B cell (primary cell): ENCODE measurements around the gene GTF3C4. TPM values are rescaled to one million over a fixed set of nuclear protein-coding genes. Genes with fewer than 3 reads are reported as not detected.

Experiments
- ATAC-seq: fragments of 200-7000 bp; cut with Tn5 transposase; one replicate; pipeline ENCODE4 v1.10.0; 2021; ENCODE audit warnings: low read depth, mild to moderate bottlenecking, moderate number of reproducible peaks, moderate library complexity
- CTCF ChIA-PET: fragments of 350-600 bp; sonication (Branson Sonifier 250); formaldehyde crosslinking; loops from one replicate; lab custom pipeline; 2021; ENCODE audit warnings: antibody characterized with exemption, inconsistent platforms; lab: Charles Lee
- POLR2A ChIA-PET: fragments of 350-600 bp; sonication (Branson Sonifier 250); formaldehyde crosslinking; loops from one replicate; lab custom pipeline; 2021; ENCODE audit warnings: antibody characterized with exemption; lab: Charles Lee
- DNase-seq: peaks from one replicate; pipeline ENCODE4 v3.0.0; 2013
- H2AFZ ChIP-seq: 2 replicates; pipeline ENCODE4 v1.6.1; 2012; ENCODE audit warnings: mild to moderate bottlenecking, low read depth, low read length; ENCODE audit not compliant: insufficient read depth, poor library complexity, severe bottlenecking
- H3K27ac ChIP-seq, 2 donors: 1 replicate in 1 of 2; 2 replicates in 1 of 2; pipeline ENCODE4 v1.5.1; 2012 to 2013; ENCODE audit warnings: low read length in 2 of 2, mild to moderate bottlenecking in 2 of 2, moderate library complexity in 1 of 2
- H3K27me3 ChIP-seq, 4 experiments: fragments of 200-600 bp in 1 of 4; sonication (generic) in 1 of 4; replicated peaks in 1 of 4; 1 replicate in 2 of 4; 2 replicates in 2 of 4; pipeline versions ENCODE4 v1.6.1 to v1.7.0; 2013 to 2016; ENCODE audit warnings: low read length in 3 of 4, mild to moderate bottlenecking in 2 of 4, mixed read lengths in 1 of 4, moderate library complexity in 1 of 4; ENCODE audit not compliant: insufficient read depth in 4 of 4, control insufficient read depth in 3 of 4; ENCODE audit errors: control extremely low read depth in 1 of 4
- H3K36me3 ChIP-seq, 2 experiments: replicated peaks in 1 of 2; 1 replicate in 1 of 2; 2 replicates in 1 of 2; pipeline versions ENCODE4 v1.6.1 to v1.7.1; 2013; ENCODE audit warnings: low read length in 1 of 2; ENCODE audit not compliant: insufficient read depth in 2 of 2, control insufficient read depth in 1 of 2; ENCODE audit errors: control extremely low read depth in 1 of 2, extremely low read depth in 1 of 2
- H3K4me1 ChIP-seq, 2 donors: fragments of 200-600 bp in 1 of 2; sonication (generic) in 1 of 2; 1 replicate in 1 of 2; 2 replicates in 1 of 2; pipeline versions ENCODE4 v1.5.1 to v1.6.1; 2013 to 2017; ENCODE audit warnings: low read length in 2 of 2; ENCODE audit not compliant: control insufficient read depth in 2 of 2, insufficient read depth in 2 of 2
- H3K4me2 ChIP-seq: replicated peaks from 2 replicates; pipeline ENCODE3; 2012; ENCODE audit warnings: mild to moderate bottlenecking, low read depth, low read length; ENCODE audit not compliant: poor library complexity, severe bottlenecking
- H3K4me3 ChIP-seq, 5 experiments: fragments of 200-600 bp in 1 of 5; sonication (generic) in 1 of 5; 1 replicate in 3 of 5; 2 replicates in 2 of 5; pipeline versions ENCODE4 v1.5.1 to v1.7.0; 2011 to 2016; ENCODE audit warnings: low read length in 4 of 5, mild to moderate bottlenecking in 4 of 5, low read depth in 2 of 5, control low read depth in 1 of 5, moderate library complexity in 1 of 5; ENCODE audit not compliant: insufficient read depth in 1 of 5; ENCODE audit errors: control extremely low read depth in 1 of 5, extremely low read depth in 1 of 5
- H3K79me2 ChIP-seq: fragments of 200-600 bp; sonication (generic); one replicate; pipeline ENCODE4 v1.6.0; 2016; ENCODE audit warnings: low read length; ENCODE audit not compliant: control insufficient read depth, insufficient read depth
- H3K9ac ChIP-seq: fragments of 200-600 bp; sonication (generic); 2 replicates; pipeline ENCODE4 v1.6.1; 2017; ENCODE audit warnings: mild to moderate bottlenecking, low read length, moderate library complexity
- H3K9me3 ChIP-seq, 3 donors: one replicate each; pipeline versions ENCODE4 v1.6.1 to v1.7.1; 2013; ENCODE audit warnings: low read length in 2 of 3; ENCODE audit not compliant: control insufficient read depth in 2 of 3, insufficient read depth in 1 of 3; ENCODE audit errors: control extremely low read depth in 1 of 3
- H4K20me1 ChIP-seq: 2 replicates; pipeline ENCODE4 v1.6.0; 2012; ENCODE audit warnings: mild to moderate bottlenecking, low read length; ENCODE audit not compliant: insufficient read depth, control insufficient read depth, poor library complexity, severe bottlenecking
- H3K27ac Mint-ChIP-seq: one replicate; pipeline ENCODE4 v1.8.0; 2021; ENCODE audit warnings: mixed read lengths
- H3K27me3 Mint-ChIP-seq: one replicate; pipeline ENCODE4 v1.8.0; 2021; ENCODE audit warnings: mixed read lengths
- H3K4me1 Mint-ChIP-seq: one replicate; pipeline ENCODE4 v1.8.0; 2021; ENCODE audit warnings: mixed read lengths
- H3K4me3 Mint-ChIP-seq: one replicate; pipeline ENCODE4 v1.8.0; 2021; ENCODE audit warnings: mixed read lengths
- H3K9me3 Mint-ChIP-seq: one replicate; pipeline ENCODE4 v1.8.0; 2022; ENCODE audit warnings: mixed read lengths; ENCODE audit not compliant: insufficient read depth
- EZH2 ChIP-seq: IDR thresholded peaks from 2 replicates; pipeline ENCODE4 v1.6.1; 2012; ENCODE audit warnings: borderline replicate concordance, low read depth, mild to moderate bottlenecking, moderate library complexity, low read length; ENCODE audit not compliant: insufficient read depth, poor library complexity, severe bottlenecking
- WGBS: methylation state at CpG from one replicate; pipeline ENCODE4 v1.1.5; 2013; ENCODE audit warnings: missing lambda C conversion rate; ENCODE audit not compliant: insufficient coverage; 5-methylcytosine and 5-hydroxymethylcytosine counted together
- intact Hi-C: fragments of 100-400 bp; cut with micrococcal nuclease; formaldehyde crosslinking; loops from one replicate; pipeline ENCODE4 v1.10.0; 2022
- polyA plus RNA-seq: library from polyadenylated mRNA; depleted of rRNA; stranded (reverse); fragments of >200 nt; gene quantifications from 2 replicates; pipeline ENCODE4 v1.2.3, GENCODE V29; 2012
- total RNA-seq, 2 donors: library from RNA; stranded (reverse); fragments of 120-200 nt in 1 of 2; gene quantifications; 1 replicate in 1 of 2; 2 replicates in 1 of 2; pipeline versions ENCODE4 v1.2.3 to v1.2.4, GENCODE V29; 2013 to 2022
- TF ChIP-seq, protein P1 (sequence below): fragments of 200-600 bp; IDR thresholded peaks from one replicate; pipeline ENCODE4 v1.8.0; 2022; ENCODE audit warnings: antibody characterized with exemption, mild to moderate bottlenecking

GTF3C4 gene
- total and polyA plus RNA-seq, 2 donors (not counting 1 experiment from before 2014, with no cell fraction given): 1.5 to 17.0 TPM

- ChIA-PET POLR2A (no interaction called here), CTCF (interaction anchor here (0.7 kb wide), 1 partner anchor 180 kb away, joined by 3 read pairs; no protein-coding TSS in a partner anchor)
- H4K20me1 ChIP-seq: no peaks in the 10 kb centered on the region
- H3K4me3 Mint-ChIP-seq: no peak overlapping the region
- H3K27me3 Mint-ChIP-seq: peaks cover 29% of the 10 kb centered on the region
- no peak overlapping the region for H3K27ac Mint-ChIP-seq
- H3K4me3 ChIP-seq: no peak overlapping the region
- no peaks in the 10 kb centered on the region for H3K36me3 ChIP-seq
- no peaks in the 10 kb centered on the region for H3K9me3 ChIP-seq
- no peak overlapping the region for H3K27ac ChIP-seq
- intact Hi-C loops: no loop called here
- H3K4me2 ChIP-seq: no peak overlapping the region
- H3K9me3 Mint-ChIP-seq: no peaks in the 10 kb centered on the region
- DNase-seq (no peak), ATAC-seq (no peak)
- 74% methylated on average over 12 of the region's 12 CpGs for WGBS
- no peaks in the 10 kb centered on the region for H3K4me1 ChIP-seq
- TF ChIP-seq, protein P1, sequence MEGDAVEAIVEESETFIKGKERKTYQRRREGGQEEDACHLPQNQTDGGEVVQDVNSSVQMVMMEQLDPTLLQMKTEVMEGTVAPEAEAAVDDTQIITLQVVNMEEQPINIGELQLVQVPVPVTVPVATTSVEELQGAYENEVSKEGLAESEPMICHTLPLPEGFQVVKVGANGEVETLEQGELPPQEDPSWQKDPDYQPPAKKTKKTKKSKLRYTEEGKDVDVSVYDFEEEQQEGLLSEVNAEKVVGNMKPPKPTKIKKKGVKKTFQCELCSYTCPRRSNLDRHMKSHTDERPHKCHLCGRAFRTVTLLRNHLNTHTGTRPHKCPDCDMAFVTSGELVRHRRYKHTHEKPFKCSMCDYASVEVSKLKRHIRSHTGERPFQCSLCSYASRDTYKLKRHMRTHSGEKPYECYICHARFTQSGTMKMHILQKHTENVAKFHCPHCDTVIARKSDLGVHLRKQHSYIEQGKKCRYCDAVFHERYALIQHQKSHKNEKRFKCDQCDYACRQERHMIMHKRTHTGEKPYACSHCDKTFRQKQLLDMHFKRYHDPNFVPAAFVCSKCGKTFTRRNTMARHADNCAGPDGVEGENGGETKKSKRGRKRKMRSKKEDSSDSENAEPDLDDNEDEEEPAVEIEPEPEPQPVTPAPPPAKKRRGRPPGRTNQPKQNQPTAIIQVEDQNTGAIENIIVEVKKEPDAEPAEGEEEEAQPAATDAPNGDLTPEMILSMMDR: no peak
- no peak for TF ChIP-seq EZH2
- H2AFZ ChIP-seq: no peak overlapping the region
- peaks cover 0 to 3% (median 0%) of the 10 kb centered on the region in 4 experiments for H3K27me3 ChIP-seq
- no peak overlapping the region for H3K9ac ChIP-seq
- H3K4me1 Mint-ChIP-seq: no peaks in the 10 kb centered on the region
- H3K79me2 ChIP-seq: no peaks in the 10 kb centered on the region
Measured at GRCh38 chr9:132721661-132722060, 51.4 kb downstream of the GTF3C4 start.

DNA sequence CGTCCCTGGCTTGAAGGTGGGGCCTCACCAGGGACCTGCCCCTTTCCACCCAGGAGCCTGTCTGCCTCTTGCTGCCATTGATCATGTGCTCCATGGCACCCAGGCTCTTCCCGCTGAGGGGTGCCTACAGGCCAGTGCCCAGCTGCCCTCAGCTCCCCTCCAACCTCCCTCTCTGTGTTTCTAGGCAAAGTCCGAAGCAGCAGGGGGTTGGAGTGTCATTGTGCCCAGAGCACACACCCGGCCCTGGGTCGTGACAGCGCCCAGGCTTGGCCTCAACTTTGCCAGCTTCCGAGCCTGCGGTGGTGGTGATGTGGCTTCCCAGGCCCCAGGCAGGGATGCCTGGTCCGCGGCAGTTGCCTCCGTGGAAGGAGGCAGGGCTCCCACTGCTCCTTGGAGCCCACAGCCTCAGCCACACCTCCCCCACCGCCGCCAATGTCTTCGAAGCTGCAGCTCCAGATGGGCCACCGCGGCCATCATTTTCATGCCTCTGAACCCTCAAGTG is 52.4 kb downstream of the GTF3C4 start:
- ATAC-seq (no peak), DNase-seq (no peak)
- TF ChIP-seq, protein P1: no peak
- no peak for TF ChIP-seq EZH2
- no peak overlapping the region for H3K4me2 ChIP-seq
- H3K36me3 ChIP-seq: no peaks in the 10 kb centered on the region
- no peaks in the 10 kb centered on the region for H3K4me1 Mint-ChIP-seq
- H4K20me1 ChIP-seq: no peaks in the 10 kb centered on the region
- H3K9ac ChIP-seq: no peak overlapping the region
- CTCF ChIA-PET: no interaction called here
- no peak overlapping the region for H3K27ac ChIP-seq
- intact Hi-C loops: no loop called here
- no peaks in the 10 kb centered on the region for H3K4me1 ChIP-seq
- 91% methylated on average over 16 of the region's 16 CpGs for WGBS
- no peaks in the 10 kb centered on the region for H3K9me3 ChIP-seq
- peaks cover 24% of the 10 kb centered on the region for H3K27me3 Mint-ChIP-seq
- POLR2A ChIA-PET: no interaction called here
- no peaks in the 10 kb centered on the region for H3K79me2 ChIP-seq
- no peak overlapping the region for H3K27ac Mint-ChIP-seq
- H2AFZ ChIP-seq: no peak overlapping the region
- peaks cover 0 to 3% (median 0%) of the 10 kb centered on the region in 4 experiments for H3K27me3 ChIP-seq
- no peak overlapping the region for H3K4me3 Mint-ChIP-seq
- H3K9me3 Mint-ChIP-seq: no peaks in the 10 kb centered on the region
- H3K4me3 ChIP-seq: no peak overlapping the region
